ENCODE measurements around the gene ATP1A1. TPM values are rescaled to one million over a fixed set of nuclear protein-coding genes. Genes with fewer than 3 reads are reported as not detected.

Gene ATP1A1
- total and polyA plus RNA-seq, 9 of the 15 experiments (the other 6 are each of a cell fraction or from before 2014, with no cell fraction given): 99.3 to 513 (median 234) TPM

DNA sequence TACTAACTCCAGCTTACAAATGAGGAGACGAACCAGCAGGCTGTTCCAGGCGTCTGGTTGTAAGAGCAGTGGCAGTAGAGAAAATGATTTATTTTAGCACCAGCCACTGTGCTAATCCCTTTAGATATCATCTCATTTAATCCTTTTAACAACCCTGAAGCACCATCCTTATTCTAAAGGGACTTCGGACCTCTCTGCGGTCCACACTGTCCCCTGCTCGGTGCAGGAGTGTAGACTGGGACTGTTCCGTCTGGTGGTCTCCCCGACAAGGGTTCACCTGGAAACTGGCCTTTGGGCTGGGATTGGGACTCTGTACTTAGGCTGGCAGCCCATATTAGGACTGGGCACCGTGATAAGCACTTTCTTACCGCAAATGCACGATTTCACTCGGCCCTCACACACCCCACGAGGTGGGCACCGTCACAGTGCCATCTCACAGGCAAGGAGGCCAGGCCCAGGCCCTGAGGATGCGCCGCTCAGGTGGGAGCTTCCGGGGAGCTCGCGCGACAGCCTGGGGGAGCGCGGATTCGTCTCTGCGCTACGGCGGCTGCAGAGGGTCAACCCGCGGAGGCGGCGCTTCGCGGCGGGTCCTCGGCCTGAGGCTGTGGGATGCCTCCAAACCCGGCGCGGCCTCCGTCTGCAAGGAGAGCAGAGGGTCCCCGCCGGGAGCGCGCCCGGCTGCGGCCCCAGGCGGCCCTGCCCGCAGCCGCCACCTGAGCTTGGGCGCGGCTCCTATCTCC is 45.2 kb downstream of the ATP1A1 start (continued):
- TF ChIP-seq, protein P1, sequence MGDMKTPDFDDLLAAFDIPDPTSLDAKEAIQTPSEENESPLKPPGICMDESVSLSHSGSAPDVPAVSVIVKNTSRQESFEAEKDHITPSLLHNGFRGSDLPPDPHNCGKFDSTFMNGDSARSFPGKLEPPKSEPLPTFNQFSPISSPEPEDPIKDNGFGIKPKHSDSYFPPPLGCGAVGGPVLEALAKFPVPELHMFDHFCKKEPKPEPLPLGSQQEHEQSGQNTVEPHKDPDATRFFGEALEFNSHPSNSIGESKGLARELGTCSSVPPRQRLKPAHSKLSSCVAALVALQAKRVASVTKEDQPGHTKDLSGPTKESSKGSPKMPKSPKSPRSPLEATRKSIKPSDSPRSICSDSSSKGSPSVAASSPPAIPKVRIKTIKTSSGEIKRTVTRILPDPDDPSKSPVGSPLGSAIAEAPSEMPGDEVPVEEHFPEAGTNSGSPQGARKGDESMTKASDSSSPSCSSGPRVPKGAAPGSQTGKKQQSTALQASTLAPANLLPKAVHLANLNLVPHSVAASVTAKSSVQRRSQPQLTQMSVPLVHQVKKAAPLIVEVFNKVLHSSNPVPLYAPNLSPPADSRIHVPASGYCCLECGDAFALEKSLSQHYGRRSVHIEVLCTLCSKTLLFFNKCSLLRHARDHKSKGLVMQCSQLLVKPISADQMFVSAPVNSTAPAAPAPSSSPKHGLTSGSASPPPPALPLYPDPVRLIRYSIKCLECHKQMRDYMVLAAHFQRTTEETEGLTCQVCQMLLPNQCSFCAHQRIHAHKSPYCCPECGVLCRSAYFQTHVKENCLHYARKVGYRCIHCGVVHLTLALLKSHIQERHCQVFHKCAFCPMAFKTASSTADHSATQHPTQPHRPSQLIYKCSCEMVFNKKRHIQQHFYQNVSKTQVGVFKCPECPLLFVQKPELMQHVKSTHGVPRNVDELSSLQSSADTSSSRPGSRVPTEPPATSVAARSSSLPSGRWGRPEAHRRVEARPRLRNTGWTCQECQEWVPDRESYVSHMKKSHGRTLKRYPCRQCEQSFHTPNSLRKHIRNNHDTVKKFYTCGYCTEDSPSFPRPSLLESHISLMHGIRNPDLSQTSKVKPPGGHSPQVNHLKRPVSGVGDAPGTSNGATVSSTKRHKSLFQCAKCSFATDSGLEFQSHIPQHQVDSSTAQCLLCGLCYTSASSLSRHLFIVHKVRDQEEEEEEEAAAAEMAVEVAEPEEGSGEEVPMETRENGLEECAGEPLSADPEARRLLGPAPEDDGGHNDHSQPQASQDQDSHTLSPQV (IDR thresholded peaks at IDR 0.05): peak; percentile 70; the same call in 1 of the 2 replicates
- TF ChIP-seq ZFP36 (IDR thresholded peaks at IDR 0.05; ENCODE audit: low read depth, low read length, partially characterized antibody): no peak
- no peak for TF ChIP-seq RHOXF2B (CRISPR knock-in tag; conservative IDR thresholded peaks at IDR 0.05)
- TF ChIP-seq SAFB2 (IDR thresholded peaks at IDR 0.05; ENCODE audit: borderline replicate concordance, low read depth, low read length, severe bottlenecking): no peak
- TF ChIP-seq ZNF707 (CRISPR knock-in tag; conservative IDR thresholded peaks at IDR 0.05): no peak
- TF ChIP-seq RBM15 (IDR thresholded peaks at IDR 0.05; ENCODE audit: insufficient read depth, low read length): no peak
- no peak for TF ChIP-seq NR2F6 (CRISPR knock-in tag; IDR thresholded peaks at IDR 0.05)
- TF ChIP-seq, protein P2, sequence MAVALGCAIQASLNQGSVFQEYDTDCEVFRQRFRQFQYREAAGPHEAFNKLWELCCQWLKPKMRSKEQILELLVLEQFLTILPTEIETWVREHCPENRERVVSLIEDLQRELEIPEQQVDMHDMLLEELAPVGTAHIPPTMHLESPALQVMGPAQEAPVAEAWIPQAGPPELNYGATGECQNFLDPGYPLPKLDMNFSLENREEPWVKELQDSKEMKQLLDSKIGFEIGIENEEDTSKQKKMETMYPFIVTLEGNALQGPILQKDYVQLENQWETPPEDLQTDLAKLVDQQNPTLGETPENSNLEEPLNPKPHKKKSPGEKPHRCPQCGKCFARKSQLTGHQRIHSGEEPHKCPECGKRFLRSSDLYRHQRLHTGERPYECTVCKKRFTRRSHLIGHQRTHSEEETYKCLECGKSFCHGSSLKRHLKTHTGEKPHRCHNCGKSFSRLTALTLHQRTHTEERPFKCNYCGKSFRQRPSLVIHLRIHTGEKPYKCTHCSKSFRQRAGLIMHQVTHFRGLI (CRISPR knock-in tag; IDR thresholded peaks at IDR 0.05): no peak
- no peak for TF ChIP-seq CBFA2T3 (IDR thresholded peaks at IDR 0.05)
- TF ChIP-seq, protein P3, sequence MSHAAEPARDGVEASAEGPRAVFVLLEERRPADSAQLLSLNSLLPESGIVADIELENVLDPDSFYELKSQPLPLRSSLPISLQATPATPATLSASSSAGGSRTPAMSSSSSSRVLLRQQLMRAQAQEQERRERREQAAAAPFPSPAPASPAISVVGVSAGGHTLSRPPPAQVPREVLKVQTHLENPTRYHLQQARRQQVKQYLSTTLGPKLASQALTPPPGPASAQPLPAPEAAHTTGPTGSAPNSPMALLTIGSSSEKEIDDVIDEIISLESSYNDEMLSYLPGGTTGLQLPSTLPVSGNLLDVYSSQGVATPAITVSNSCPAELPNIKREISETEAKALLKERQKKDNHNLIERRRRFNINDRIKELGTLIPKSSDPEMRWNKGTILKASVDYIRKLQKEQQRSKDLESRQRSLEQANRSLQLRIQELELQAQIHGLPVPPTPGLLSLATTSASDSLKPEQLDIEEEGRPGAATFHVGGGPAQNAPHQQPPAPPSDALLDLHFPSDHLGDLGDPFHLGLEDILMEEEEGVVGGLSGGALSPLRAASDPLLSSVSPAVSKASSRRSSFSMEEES (CRISPR knock-in tag; IDR thresholded peaks at IDR 0.05): no peak
- peak; percentile 63 for TF ChIP-seq POLR2B (IDR thresholded peaks at IDR 0.05; ENCODE audit: low read depth, partially characterized antibody)
- peak; percentile 61 for TF ChIP-seq ATF7 (IDR thresholded peaks at IDR 0.05)
- TF ChIP-seq HMG20A (CRISPR knock-in tag; conservative IDR thresholded peaks at IDR 0.05): no peak
- no peak for TF ChIP-seq ZSCAN32 (CRISPR knock-in tag; IDR thresholded peaks at IDR 0.05)
- no peak for TF ChIP-seq PRPF4 (IDR thresholded peaks at IDR 0.05; ENCODE audit: insufficient read depth, low read depth, low read length, poor library complexity, severe bottlenecking)
- TF ChIP-seq MXI1 (IDR thresholded peaks at IDR 0.05; ENCODE audit: low read depth, low read length): no peak
- TF ChIP-seq, protein P4, sequence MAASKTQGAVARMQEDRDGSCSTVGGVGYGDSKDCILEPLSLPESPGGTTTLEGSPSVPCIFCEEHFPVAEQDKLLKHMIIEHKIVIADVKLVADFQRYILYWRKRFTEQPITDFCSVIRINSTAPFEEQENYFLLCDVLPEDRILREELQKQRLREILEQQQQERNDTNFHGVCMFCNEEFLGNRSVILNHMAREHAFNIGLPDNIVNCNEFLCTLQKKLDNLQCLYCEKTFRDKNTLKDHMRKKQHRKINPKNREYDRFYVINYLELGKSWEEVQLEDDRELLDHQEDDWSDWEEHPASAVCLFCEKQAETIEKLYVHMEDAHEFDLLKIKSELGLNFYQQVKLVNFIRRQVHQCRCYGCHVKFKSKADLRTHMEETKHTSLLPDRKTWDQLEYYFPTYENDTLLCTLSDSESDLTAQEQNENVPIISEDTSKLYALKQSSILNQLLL (CRISPR knock-in tag; IDR thresholded peaks at IDR 0.05; ENCODE audit: borderline replicate concordance): no peak
- TF ChIP-seq YBX1 (IDR thresholded peaks at IDR 0.05): no peak
- no peak for TF ChIP-seq ZNF282 (CRISPR knock-in tag; IDR thresholded peaks at IDR 0.05)
- TF ChIP-seq ZNF668 (CRISPR knock-in tag; IDR thresholded peaks at IDR 0.05): no peak
